ENCODE results near the gene BRAF.
A peak's percentile ranks its signal among the peaks of the same experiment; 100 is the strongest.
"Not testable (repeated sequence)": the region's sequence is repeated elsewhere in the genome, so short reads cannot be mapped to it uniquely, and the experiment has no call there.

BRAF gene

GRCh38 chr7:140744005-140744404 lies 180.7 kb downstream of the BRAF start:
- TF ChIP-seq CTCF (IDR thresholded peaks at IDR 0.05; ENCODE audit: low read depth, low read length), result no peak
- H3K4me3 ChIP-seq (ENCODE audit: low read depth, low read length), result no peak overlapping the region

GRCh38 chr7:140743255-140743654 lies 181.5 kb downstream of the BRAF start:
- H3K4me3 ChIP-seq (ENCODE audit: low read depth, low read length), result not testable (repeated sequence)

GRCh38 chr7:140738280-140738679 lies 186.4 kb downstream of the BRAF start:
- H3K4me3 ChIP-seq (ENCODE audit: low read depth, low read length), result no peak overlapping the region
- no peak for TF ChIP-seq CTCF (IDR thresholded peaks at IDR 0.05; ENCODE audit: low read depth, low read length)

- no peak for TF ChIP-seq CTCF (IDR thresholded peaks at IDR 0.05; ENCODE audit: low read depth, low read length)
- H3K4me3 ChIP-seq (ENCODE audit: low read depth, low read length), result no peak overlapping the region
These were observed 190.0 kb downstream of the BRAF start for GRCh38 chr7:140734729-140735128.

GRCh38 chr7:140734096-140734495 lies 190.6 kb downstream of the BRAF start:
- no peak for TF ChIP-seq CTCF (IDR thresholded peaks at IDR 0.05; ENCODE audit: low read depth, low read length)
- H3K4me3 ChIP-seq (ENCODE audit: low read depth, low read length), result no peak overlapping the region

GRCh38 chr7:140732416-140732815 lies 192.3 kb downstream of the BRAF start:
- H3K4me3 ChIP-seq (ENCODE audit: low read depth, low read length), result no peak overlapping the region
- no peak for TF ChIP-seq CTCF (IDR thresholded peaks at IDR 0.05; ENCODE audit: low read depth, low read length)

GRCh38 chr7:140726281-140726680 lies 198.4 kb downstream of the BRAF start:
- TF ChIP-seq CTCF (IDR thresholded peaks at IDR 0.05; ENCODE audit: low read depth, low read length), result peak; percentile 43

GRCh38 chr7:140724706-140725105 lies 200.0 kb downstream of the BRAF start:
- TF ChIP-seq CTCF (IDR thresholded peaks at IDR 0.05; ENCODE audit: low read depth, low read length), result no peak
- no peak overlapping the region for H3K4me3 ChIP-seq (ENCODE audit: low read depth, low read length)

More at GRCh38 chr7:140726281-140726680, 198.4 kb downstream of the BRAF start:
- no peak overlapping the region for H3K4me3 ChIP-seq (ENCODE audit: low read depth, low read length)

Data from WI38 (cell line).